GM04503 (cell line): ENCODE results near the gene NES.

Source experiments
- DNase-seq: peaks from one replicate; pipeline ENCODE4 v3.0.0-alpha.2; 2012; ENCODE audit warnings: low read depth

Gene NES

GRCh38 chr1:156703741-156704140, 26.5 kb upstream of the NES start:
- DNase-seq, result no peak

GRCh38 chr1:156703336-156703735, 26.1 kb upstream of the NES start:
- no peak for DNase-seq

- no peak for DNase-seq
These were observed 23.7 kb upstream of the NES start for GRCh38 chr1:156700736-156701531.

GRCh38 chr1:156698995-156699394, 21.8 kb upstream of the NES start:
- no peak for DNase-seq

- no peak for DNase-seq
These were observed 20.3 kb upstream of the NES start for GRCh38 chr1:156697481-156697880.

- DNase-seq, result no peak
These were observed 19.5 kb upstream of the NES start for GRCh38 chr1:156696755-156697154.

- DNase-seq, result no peak
These were observed 17.4 kb upstream of the NES start for GRCh38 chr1:156694690-156694962.

- DNase-seq, result no peak
These were observed 16.9 kb upstream of the NES start for GRCh38 chr1:156693848-156694689.

GRCh38 chr1:156692925-156693847, 16.0 kb upstream of the NES start:
- DNase-seq, result no peak

- no peak for DNase-seq
These were observed 15.3 kb upstream of the NES start for GRCh38 chr1:156692441-156692924.

GRCh38 chr1:156691665-156692440, 14.6 kb upstream of the NES start:
- no peak for DNase-seq

- DNase-seq, result no peak
These were observed 14.0 kb upstream of the NES start for GRCh38 chr1:156691191-156691590.

- DNase-seq, result no peak
These were observed 13.4 kb upstream of the NES start for GRCh38 chr1:156690675-156691036.

- no peak for DNase-seq
These were observed 12.9 kb upstream of the NES start for GRCh38 chr1:156689953-156690674.

GRCh38 chr1:156689035-156689952, 12.1 kb upstream of the NES start:
- DNase-seq, result no peak

- no peak for DNase-seq
These were observed 7.1 kb upstream of the NES start for GRCh38 chr1:156684227-156684782.

- DNase-seq, result no peak
These were observed 5.1 kb upstream of the NES start for GRCh38 chr1:156682166-156682890.

GRCh38 chr1:156681196-156681960, 4.2 kb upstream of the NES start:
- DNase-seq, result no peak
